GM19455 (cell line): ENCODE results near the gene CITED2.
"Not testable (repeated sequence)": the region's sequence is repeated elsewhere in the genome, so short reads cannot be mapped to it uniquely, and the experiment has no call there.

ENCODE experiments used
- ATAC-seq: cut with Tn5 transposase; IDR thresholded peaks from one replicate; pipeline ENCODE4 v1.9.1; 2021; ENCODE audit not compliant: unreplicated experiment

The CITED2 gene

GRCh38 chr6:139367810-139368351, 6.6 kb downstream of the CITED2 start:
- no peak for ATAC-seq

- ATAC-seq, result no peak
Measured at GRCh38 chr6:139364982-139365379, 9.5 kb downstream of the CITED2 start.

GRCh38 chr6:139364302-139364981, 10.0 kb downstream of the CITED2 start:
- ATAC-seq, result peak; percentile 65

GRCh38 chr6:139363797-139364196, 10.7 kb downstream of the CITED2 start:
- ATAC-seq, result not testable (repeated sequence)

- not testable (repeated sequence) for ATAC-seq
Measured at GRCh38 chr6:139363123-139363522, 11.3 kb downstream of the CITED2 start.

- ATAC-seq, result no peak
Measured at GRCh38 chr6:139361211-139361610, 13.2 kb downstream of the CITED2 start.

GRCh38 chr6:139356924-139357323, 17.5 kb downstream of the CITED2 start:
- no peak for ATAC-seq

GRCh38 chr6:139355777-139356445, 18.5 kb downstream of the CITED2 start:
- ATAC-seq, result no peak

- ATAC-seq, result no peak
Measured at GRCh38 chr6:139355172-139355571, 19.3 kb downstream of the CITED2 start.

- ATAC-seq, result no peak
Measured at GRCh38 chr6:139354189-139354588, 20.3 kb downstream of the CITED2 start.

- ATAC-seq, result no peak
Measured at GRCh38 chr6:139349464-139350020, 24.9 kb downstream of the CITED2 start.

GRCh38 chr6:139346392-139346791, 28.1 kb downstream of the CITED2 start:
- ATAC-seq, result no peak

- no peak for ATAC-seq
Measured at GRCh38 chr6:139344186-139344963, 30.1 kb downstream of the CITED2 start.

- ATAC-seq, result no peak
Measured at GRCh38 chr6:139343052-139343750, 31.2 kb downstream of the CITED2 start.

GRCh38 chr6:139341060-139341459, 33.4 kb downstream of the CITED2 start:
- no peak for ATAC-seq

- ATAC-seq, result no peak
Measured at GRCh38 chr6:139338795-139339194, 35.7 kb downstream of the CITED2 start.

GRCh38 chr6:139337830-139338229, 36.6 kb downstream of the CITED2 start:
- ATAC-seq, result no peak

- no peak for ATAC-seq
Measured at GRCh38 chr6:139337001-139337400, 37.4 kb downstream of the CITED2 start.

GRCh38 chr6:139336488-139336887, 38.0 kb downstream of the CITED2 start:
- ATAC-seq, result no peak

GRCh38 chr6:139335447-139336210, 38.8 kb downstream of the CITED2 start:
- no peak for ATAC-seq
